K562 (cell line): ENCODE results near the gene SERTAD4.

Experiments
- ARHGAP35 ChIP-seq: fragments of 450-650 bp; IDR thresholded peaks from 2 replicates; pipeline ENCODE4 v1.6.1; 2018; ENCODE audit not compliant: partially characterized antibody
- ARID2 ChIP-seq: fragments of 450-650 bp; IDR thresholded peaks from 2 replicates; pipeline ENCODE4 v1.6.1; 2017; ENCODE audit warnings: antibody characterized with exemption, mild to moderate bottlenecking
- CBFB ChIP-seq: sonication (generic); formaldehyde crosslinking; IDR thresholded peaks from 2 replicates; pipeline ENCODE4 v1.4.0; 2020; ENCODE audit warnings: mild to moderate bottlenecking, missing genetic modification reagents
- IRF2 ChIP-seq: sonication (generic); formaldehyde crosslinking; IDR thresholded peaks from 2 replicates; pipeline ENCODE4 v1.8.1; 2022; ENCODE audit warnings: mild to moderate bottlenecking, missing genetic modification reagents
- IRF9 ChIP-seq: fragments of 450-650 bp; IDR thresholded peaks from 2 replicates; pipeline ENCODE4 v1.6.1; 2016; ENCODE audit warnings: missing biosample characterization, missing genetic modification characterization
- KLF10 ChIP-seq: fragments of 250-450 bp; sonication (Bioruptor Pico); IDR thresholded peaks from 2 replicates; pipeline ENCODE4 v1.6.1; 2021; ENCODE audit warnings: matching md5 sums
- MYNN ChIP-seq, 2 experiments: sonication (generic); formaldehyde crosslinking in 1 of 2; IDR thresholded peaks; 2 replicates each; pipeline versions ENCODE4 v1.5.0 to v1.6.1; 2016 to 2020; ENCODE audit warnings: antibody characterized with exemption in 1 of 2, missing genetic modification reagents in 1 of 2
- NBN ChIP-seq: fragments of 450-650 bp; IDR thresholded peaks from 2 replicates; pipeline ENCODE4 v1.6.1; 2016; ENCODE audit warnings: low read depth, mild to moderate bottlenecking
- POLR2A ChIP-seq: fragments of 450-650 bp; conservative IDR thresholded peaks from 2 replicates; pipeline ENCODE4 v1.6.1; 2016
- ZFX ChIP-seq: sonication (generic); formaldehyde crosslinking; IDR thresholded peaks from 2 replicates; pipeline ENCODE4 v1.8.0; 2022; ENCODE audit warnings: mild to moderate bottlenecking, missing genetic modification reagents, moderate library complexity
- ZNF140 ChIP-seq: fragments of 250-450 bp; sonication (Bioruptor Pico); IDR thresholded peaks from 2 replicates; pipeline ENCODE4 v1.8.0; 2021; ENCODE audit warnings: moderate library complexity, mild to moderate bottlenecking, inconsistent platforms
- ZNF3 ChIP-seq: fragments of 250-450 bp; sonication (Bioruptor Pico); IDR thresholded peaks from 2 replicates; pipeline ENCODE4 v1.5.0; 2021; ENCODE audit warnings: mild to moderate bottlenecking, moderate library complexity
- TF ChIP-seq, protein P1 (sequence below), 3 experiments: IDR thresholded peaks in 2 of 3; conservative IDR thresholded peaks in 1 of 3; 2 replicates each; pipeline ENCODE4 v1.5.1; 2011 to 2012; ENCODE audit warnings: low read length in 3 of 3, mild to moderate bottlenecking in 3 of 3, control low read depth in 2 of 3, improper control_type of control experiment in 1 of 3, inconsistent platforms in 1 of 3, low read depth in 1 of 3, mixed read lengths in 1 of 3, moderate library complexity in 1 of 3; ENCODE audit not compliant: insufficient read depth in 2 of 3
- TF ChIP-seq, protein P2 (sequence below), 2 experiments: fragments of 450-650 bp in 1 of 2; sonication (generic) in 1 of 2; formaldehyde crosslinking in 1 of 2; IDR thresholded peaks; 2 replicates each; pipeline versions ENCODE4 v1.7.1 to v1.9.0; 2016 to 2022; ENCODE audit warnings: inconsistent platforms in 1 of 2, mild to moderate bottlenecking in 1 of 2, missing genetic modification reagents in 1 of 2

DNA sequence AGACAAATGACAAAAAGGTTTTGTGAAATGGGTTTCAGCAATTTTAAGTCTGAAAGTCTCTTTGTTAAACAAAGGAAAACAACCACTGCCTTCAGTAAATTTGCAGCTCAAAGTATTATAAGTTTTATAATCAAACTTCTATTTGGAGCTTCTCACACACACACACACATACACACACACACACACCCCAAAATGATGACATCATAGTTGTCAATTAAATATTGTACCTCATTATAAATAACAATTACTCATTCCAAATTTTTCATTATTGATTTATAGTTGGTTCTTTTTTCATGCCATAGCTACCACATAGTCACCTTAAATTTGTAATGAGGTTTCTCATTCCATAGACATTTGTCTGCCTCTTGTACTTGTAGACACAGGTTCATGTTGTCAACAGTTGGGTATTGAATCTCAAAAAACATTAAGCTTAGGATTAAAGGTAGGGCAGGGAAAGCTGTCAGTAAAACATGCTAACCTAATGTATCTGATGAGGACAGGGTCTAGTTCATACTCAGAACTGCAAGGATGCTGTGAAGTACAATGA is 2.4 kb upstream of the SERTAD4 start:
- TF ChIP-seq ZNF140 (CRISPR knock-in tag) (no peak), ARID2 (no peak), IRF2 (CRISPR knock-in tag) (no peak), IRF9 (no peak), ZNF3 (CRISPR knock-in tag) (no peak), MYNN (IDR thresholded peaks at IDR 0.05) (no peak), MYNN (CRISPR knock-in tag; IDR thresholded peaks at IDR 0.05) (no peak), CBFB (CRISPR knock-in tag) (no peak), KLF10 (CRISPR knock-in tag) (no peak), ARHGAP35 (no peak), POLR2A (no peak), ZFX (no peak), NBN (no peak)
- TF ChIP-seq, protein P1, sequence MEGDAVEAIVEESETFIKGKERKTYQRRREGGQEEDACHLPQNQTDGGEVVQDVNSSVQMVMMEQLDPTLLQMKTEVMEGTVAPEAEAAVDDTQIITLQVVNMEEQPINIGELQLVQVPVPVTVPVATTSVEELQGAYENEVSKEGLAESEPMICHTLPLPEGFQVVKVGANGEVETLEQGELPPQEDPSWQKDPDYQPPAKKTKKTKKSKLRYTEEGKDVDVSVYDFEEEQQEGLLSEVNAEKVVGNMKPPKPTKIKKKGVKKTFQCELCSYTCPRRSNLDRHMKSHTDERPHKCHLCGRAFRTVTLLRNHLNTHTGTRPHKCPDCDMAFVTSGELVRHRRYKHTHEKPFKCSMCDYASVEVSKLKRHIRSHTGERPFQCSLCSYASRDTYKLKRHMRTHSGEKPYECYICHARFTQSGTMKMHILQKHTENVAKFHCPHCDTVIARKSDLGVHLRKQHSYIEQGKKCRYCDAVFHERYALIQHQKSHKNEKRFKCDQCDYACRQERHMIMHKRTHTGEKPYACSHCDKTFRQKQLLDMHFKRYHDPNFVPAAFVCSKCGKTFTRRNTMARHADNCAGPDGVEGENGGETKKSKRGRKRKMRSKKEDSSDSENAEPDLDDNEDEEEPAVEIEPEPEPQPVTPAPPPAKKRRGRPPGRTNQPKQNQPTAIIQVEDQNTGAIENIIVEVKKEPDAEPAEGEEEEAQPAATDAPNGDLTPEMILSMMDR (IDR thresholded peaks at IDR 0.05 in 2 of 3, conservative IDR thresholded peaks at IDR 0.05 in 1 of 3; ENCODE audit: insufficient read depth in 2 of 3, low read depth in 1 of 3, low read length in 3 of 3): no peak
- TF ChIP-seq, protein P2, sequence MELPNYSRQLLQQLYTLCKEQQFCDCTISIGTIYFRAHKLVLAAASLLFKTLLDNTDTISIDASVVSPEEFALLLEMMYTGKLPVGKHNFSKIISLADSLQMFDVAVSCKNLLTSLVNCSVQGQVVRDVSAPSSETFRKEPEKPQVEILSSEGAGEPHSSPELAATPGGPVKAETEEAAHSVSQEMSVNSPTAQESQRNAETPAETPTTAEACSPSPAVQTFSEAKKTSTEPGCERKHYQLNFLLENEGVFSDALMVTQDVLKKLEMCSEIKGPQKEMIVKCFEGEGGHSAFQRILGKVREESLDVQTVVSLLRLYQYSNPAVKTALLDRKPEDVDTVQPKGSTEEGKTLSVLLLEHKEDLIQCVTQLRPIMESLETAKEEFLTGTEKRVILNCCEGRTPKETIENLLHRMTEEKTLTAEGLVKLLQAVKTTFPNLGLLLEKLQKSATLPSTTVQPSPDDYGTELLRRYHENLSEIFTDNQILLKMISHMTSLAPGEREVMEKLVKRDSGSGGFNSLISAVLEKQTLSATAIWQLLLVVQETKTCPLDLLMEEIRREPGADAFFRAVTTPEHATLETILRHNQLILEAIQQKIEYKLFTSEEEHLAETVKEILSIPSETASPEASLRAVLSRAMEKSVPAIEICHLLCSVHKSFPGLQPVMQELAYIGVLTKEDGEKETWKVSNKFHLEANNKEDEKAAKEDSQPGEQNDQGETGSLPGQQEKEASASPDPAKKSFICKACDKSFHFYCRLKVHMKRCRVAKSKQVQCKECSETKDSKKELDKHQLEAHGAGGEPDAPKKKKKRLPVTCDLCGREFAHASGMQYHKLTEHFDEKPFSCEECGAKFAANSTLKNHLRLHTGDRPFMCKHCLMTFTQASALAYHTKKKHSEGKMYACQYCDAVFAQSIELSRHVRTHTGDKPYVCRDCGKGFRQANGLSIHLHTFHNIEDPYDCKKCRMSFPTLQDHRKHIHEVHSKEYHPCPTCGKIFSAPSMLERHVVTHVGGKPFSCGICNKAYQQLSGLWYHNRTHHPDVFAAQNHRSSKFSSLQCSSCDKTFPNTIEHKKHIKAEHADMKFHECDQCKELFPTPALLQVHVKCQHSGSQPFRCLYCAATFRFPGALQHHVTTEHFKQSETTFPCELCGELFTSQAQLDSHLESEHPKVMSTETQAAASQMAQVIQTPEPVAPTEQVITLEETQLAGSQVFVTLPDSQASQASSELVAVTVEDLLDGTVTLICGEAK (IDR thresholded peaks at IDR 0.05): no peak
- TF ChIP-seq, protein P2 (CRISPR knock-in tag; IDR thresholded peaks at IDR 0.05): no peak
